Measurements from ENCODE around the gene LMAN2.

LMAN2 gene

DNA sequence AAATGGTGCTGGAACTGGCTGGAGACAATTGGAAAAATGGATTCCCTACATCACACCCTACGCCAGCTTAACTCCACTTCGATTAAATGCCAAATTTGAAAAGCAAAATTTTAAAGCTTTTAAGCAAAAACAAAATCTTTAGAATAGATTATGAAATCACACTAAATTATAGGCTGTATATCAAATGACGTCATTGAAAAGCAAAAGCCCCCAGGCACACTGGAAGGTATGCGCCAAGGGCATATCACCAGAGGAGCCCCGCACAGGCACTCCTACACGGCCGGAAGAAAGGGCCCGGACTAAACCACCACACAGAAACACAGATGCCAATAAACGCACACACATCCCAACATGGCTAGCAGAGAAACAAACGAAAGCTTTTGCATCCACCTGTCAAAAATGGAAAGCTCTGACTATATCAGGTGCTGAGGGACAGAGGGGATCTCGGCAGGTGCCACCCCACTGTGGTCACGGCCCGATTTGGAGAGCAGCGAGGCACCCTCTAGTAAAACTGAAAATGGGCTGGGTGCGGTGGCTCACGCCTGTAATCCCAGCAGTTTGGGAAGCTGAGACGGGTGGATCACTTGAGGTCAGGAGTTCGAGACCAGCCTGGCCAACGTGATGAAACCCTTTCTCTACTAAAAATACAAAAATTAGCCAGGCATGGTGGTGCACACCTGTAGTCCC lies 22.8 kb downstream of the LMAN2 start:
- no peak for DNase-seq (ENCODE audit: low read depth in 2 of 2, low spot score in 1 of 2)

- DNase-seq (ENCODE audit: low read depth in 2 of 2, low spot score in 1 of 2), result no peak
Measured at GRCh38 chr5:177327539-177328522, 23.6 kb downstream of the LMAN2 start.

GRCh38 chr5:177325868-177326381 lies 25.5 kb downstream of the LMAN2 start:
- no peak for DNase-seq (ENCODE audit: low read depth in 2 of 2, low spot score in 1 of 2)

- no peak for DNase-seq (ENCODE audit: low read depth in 2 of 2, low spot score in 1 of 2)
Measured at GRCh38 chr5:177320879-177321278, 30.6 kb downstream of the LMAN2 start.

- no peak for DNase-seq (ENCODE audit: low read depth in 2 of 2, low spot score in 1 of 2)
Measured at GRCh38 chr5:177319913-177320588, 31.4 kb downstream of the LMAN2 start.

DNA sequence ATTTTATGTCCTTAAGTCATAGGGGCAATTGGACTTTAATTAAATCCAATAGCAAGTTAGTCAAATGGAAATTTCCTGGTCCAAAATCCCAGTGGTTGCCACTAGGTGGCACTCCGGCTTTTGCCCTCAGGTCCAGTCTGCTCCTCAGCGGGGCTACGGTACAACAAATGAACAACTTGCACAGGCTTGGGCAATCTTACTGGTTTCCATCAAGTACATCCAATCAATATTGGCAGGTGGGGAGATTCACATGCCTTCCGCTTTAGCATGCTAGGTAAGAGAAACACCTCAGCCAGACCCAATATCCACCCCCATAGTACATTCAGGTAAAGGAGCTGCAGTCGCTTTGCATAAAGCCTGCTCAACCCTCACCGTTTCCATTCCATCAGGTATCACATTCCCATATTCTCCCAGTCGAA lies 33.5 kb downstream of the LMAN2 start:
- DNase-seq (ENCODE audit: low read depth in 2 of 2, low spot score in 1 of 2), result peak; percentile 51 to 55

DNA sequence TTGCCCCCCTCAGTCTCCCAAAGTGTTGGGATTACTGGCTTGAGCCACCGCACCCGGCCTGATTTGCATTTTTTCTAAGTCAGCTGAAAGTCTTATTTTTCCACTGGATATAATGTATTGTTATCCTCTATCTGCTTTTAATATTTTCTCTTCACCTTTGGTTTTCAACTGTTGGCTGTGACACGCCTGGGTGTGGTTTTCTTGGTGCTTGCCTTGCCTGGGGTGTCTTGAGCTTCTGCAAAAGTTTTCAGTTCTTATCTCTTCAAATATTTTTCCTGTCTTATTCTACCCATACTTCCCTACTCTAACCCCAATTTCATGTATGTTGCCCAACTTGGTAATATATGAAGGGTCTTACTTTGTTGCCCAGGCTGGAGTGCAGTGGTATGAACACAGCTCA lies 35.5 kb downstream of the LMAN2 start:
- no peak for DNase-seq (ENCODE audit: low read depth in 2 of 2, low spot score in 1 of 2)

- no peak for DNase-seq (ENCODE audit: low read depth in 2 of 2, low spot score in 1 of 2)
Measured at GRCh38 chr5:177315411-177315810, 36.1 kb downstream of the LMAN2 start.

- DNase-seq (ENCODE audit: low read depth in 2 of 2, low spot score in 1 of 2), result no peak
Measured at GRCh38 chr5:177314376-177315342, 36.8 kb downstream of the LMAN2 start.

GRCh38 chr5:177313561-177314259 lies 37.8 kb downstream of the LMAN2 start:
- DNase-seq (ENCODE audit: low read depth in 2 of 2, low spot score in 1 of 2), result no peak

- no peak for DNase-seq (ENCODE audit: low read depth in 2 of 2, low spot score in 1 of 2)
Measured at GRCh38 chr5:177312649-177313181, 38.8 kb downstream of the LMAN2 start.

DNA sequence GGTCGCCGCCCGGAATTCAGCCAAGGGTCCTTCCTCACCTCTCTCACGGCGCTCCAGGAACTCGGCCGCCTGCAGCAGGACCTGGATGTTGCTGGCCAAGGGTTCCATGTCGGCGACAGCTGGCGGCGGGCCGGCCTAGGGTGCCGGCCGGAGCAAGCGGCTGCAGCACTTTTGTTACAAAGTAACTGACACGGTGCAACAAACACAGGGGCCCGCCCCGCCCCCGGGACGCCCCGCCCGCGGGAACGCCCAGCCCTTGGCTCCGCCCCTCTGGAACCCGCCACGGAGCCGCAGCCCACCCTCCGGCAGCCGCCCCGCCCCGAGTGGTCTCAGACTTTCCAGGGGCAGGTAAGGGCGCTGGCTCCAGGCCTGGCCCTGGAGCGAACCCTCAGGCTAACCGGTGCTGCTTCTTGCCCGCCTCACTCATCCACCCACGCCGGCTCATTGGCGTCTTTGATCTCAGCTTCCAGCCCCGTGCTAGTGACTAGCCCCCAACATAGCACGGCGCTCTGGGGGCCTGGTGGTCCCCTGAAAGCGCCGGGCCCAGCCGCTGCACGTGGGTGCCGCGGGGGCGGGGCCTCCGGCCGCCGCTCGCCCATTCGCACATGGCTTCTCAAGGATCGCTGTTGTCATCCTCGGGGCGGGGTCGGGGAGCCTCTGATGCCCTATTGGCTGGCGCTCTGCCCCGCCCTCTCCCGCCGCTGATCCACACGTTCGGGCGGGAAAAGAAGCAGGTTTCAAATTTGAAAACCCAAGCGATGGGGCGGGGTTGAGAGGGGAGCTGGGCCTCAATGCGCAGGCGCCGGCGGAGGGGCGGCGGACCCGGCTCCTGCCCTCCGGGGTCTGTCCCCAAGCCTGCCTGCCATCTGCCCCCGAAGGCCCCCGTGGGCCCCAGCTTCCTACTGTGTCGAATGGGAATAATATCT lies 39.5 kb downstream of the LMAN2 start, which contains the start of gene MXD3:
Gene MXD3 (minus strand): TSS at position 176 of the 926 bp plus-strand sequence. CDS start 68 bp downstream, at position 108.
- peak; percentile 84 to 90 for DNase-seq (ENCODE audit: low read depth in 2 of 2, low spot score in 1 of 2)

- DNase-seq (ENCODE audit: low read depth in 2 of 2, low spot score in 1 of 2), result no peak
Measured at GRCh38 chr5:177311392-177311722, 40.1 kb downstream of the LMAN2 start.

DNA sequence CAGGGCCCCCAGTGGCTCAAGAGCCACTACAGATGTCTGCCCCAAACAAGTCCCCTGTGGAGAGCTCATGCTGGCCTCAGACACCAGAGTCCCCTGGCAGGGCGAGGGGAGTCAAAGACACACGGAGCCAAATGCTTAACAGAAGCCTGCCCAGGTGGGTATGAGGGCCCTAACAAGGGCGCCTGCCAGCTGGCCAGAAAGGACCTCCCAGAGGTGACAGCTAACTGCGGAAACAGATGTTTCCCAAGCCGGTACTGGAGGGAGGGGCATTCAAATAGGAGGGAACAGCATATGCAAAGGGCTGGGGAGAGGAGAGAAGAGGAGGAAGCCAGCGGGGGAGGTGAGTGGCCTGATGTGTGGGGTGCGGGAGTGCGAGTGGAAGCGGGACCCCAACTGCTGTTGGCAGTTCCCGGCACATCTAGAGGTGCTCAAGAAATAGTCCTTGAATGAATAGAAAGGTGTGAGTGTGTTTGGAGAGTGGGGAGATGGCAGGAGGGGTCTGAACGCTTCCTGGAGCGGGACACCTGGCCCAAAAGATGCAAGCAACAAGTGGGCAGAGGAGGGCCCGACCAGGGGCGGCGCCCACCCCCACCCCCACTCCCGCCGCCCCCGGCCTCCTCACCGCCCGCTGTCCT lies 40.6 kb downstream of the LMAN2 start:
- no peak for DNase-seq (ENCODE audit: low read depth in 2 of 2, low spot score in 1 of 2)

DNA sequence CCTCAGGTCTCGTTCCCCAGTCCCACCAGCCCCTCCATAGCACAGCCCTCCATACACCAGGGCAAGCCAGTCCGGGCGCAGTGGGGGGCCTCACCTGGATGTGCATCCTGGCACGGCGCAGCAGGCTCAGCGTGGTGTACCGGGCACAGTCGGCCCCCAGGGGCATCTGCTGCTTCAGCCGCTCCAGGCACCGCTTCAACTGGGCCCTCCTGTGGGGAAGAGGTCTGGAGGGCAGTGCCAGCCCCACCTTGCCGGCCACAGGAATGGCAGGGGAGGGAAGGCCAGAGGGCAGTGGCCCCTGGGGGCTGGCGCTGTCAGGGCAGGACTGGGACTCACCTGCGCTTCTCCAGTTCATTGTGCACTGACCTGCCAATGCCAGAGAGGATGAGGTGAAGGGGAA lies 41.1 kb downstream of the LMAN2 start:
- no peak for DNase-seq (ENCODE audit: low read depth in 2 of 2, low spot score in 1 of 2)

DNA sequence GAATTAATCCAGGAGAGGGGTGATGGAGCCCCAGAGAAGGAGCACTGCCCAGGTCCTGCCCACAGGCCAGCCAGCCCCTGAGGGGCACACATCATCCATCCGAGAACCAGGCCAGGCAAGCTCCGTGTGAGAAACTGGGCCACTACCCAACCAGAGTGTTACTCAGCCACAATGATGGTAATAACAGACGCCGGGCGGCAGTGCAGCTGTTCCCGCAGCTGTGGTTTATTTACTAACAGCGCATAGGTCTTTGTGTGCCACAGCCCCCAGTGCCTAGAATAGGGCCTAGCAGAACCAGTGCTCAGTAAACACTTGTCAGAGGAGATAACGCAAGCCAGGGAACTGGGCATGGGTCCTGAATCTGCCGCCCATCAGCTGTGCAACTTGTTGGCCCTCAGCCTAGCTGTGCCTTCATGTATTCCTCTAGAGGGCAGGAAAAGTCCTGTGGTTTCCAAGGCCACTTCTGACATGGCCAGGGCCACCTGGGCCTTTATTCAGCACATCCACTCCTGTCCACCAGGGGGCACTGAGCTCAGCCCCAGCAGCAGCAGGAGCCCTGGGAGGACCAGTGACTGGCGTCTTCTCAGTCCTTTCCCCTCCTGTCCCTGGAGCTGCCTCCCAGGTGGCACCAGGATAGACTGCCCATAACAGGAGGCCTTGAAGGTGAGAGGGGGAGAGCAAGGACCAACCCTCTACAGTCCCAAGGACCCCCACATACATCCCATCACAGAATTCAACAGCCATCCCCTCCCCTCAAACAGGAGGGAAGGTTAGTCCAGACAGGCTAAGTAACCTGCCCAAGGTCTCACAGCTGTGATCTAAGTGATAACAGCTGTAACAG lies 41.9 kb downstream of the LMAN2 start:
- DNase-seq (ENCODE audit: low read depth in 2 of 2, low spot score in 1 of 2), result peak in 1 of 2 donors; percentile 37

DNA sequence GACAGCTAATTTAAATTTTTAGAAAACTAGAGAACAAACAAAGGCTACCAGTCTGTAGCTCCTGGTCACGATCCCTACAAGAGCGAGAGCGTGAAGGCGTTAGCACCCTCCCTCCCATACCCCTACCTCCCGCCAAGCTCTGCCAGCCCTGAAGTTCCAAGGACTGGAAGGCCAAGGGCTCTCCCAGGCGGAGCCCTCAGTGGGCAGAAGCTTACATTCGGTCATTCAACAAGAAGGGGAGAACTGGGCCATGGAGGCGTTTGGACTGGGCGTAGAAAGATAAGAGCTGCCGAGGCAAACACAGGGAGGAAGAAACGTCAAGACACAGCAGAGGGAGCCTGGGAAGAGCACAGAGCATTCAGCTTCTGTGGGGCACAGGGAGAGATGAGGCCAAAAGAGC lies 42.7 kb downstream of the LMAN2 start:
- DNase-seq (ENCODE audit: low read depth in 2 of 2, low spot score in 1 of 2), result no peak
